Left lung (tissue), 10 donors: ENCODE data around the gene CFAP54. TPM values are rescaled to one million over a fixed set of nuclear protein-coding genes. Genes with fewer than 3 reads are reported as not detected.

Source experiments
- ATAC-seq: fragments of 200-7000 bp; cut with Tn5 transposase; one replicate; pipeline ENCODE4 v1.9.1; 2020; ENCODE audit warnings: moderate library complexity
- DNase-seq, 4 donors: peaks; one replicate each; pipeline ENCODE4 v3.0.0-alpha.2; 2013 to 2020
- H3K27ac ChIP-seq, 2 donors: fragments of 200-600 bp; sonication (generic) in 1 of 2; one replicate each; pipeline versions ENCODE4 v1.5.0 to v1.8.0; 2020 to 2021
- H3K27me3 ChIP-seq, 2 donors: fragments of 200-600 bp; sonication (generic) in 1 of 2; one replicate each; pipeline versions ENCODE4 v1.5.0 to v1.8.0; 2020 to 2021
- H3K36me3 ChIP-seq, 2 donors: fragments of 200-600 bp; sonication (generic) in 1 of 2; one replicate each; pipeline versions ENCODE4 v1.5.0 to v1.8.0; 2020 to 2021
- H3K4me1 ChIP-seq, 2 donors: fragments of 200-600 bp; one replicate each; pipeline ENCODE4 v1.8.0; 2021
- H3K4me3 ChIP-seq, 2 donors: fragments of 200-600 bp; sonication (generic) in 1 of 2; one replicate each; pipeline versions ENCODE4 v1.5.0 to v1.8.0; 2020 to 2021; ENCODE audit warnings: mild to moderate bottlenecking in 1 of 2
- H3K9me3 ChIP-seq, 2 donors: fragments of 200-600 bp; sonication (generic) in 1 of 2; one replicate each; pipeline versions ENCODE4 v1.5.0 to v1.8.0; 2020 to 2021
- intact Hi-C, 2 donors: fragments of 100-400 bp; cut with DNase I; formaldehyde crosslinking; loops; one replicate each; pipeline versions ENCODE4 v1.11.2 to v1.14.2; 2022
- polyA plus RNA-seq, 6 donors: library from polyadenylated mRNA; unstranded; fragments of 120-200 nt; gene quantifications; one replicate each; pipeline ENCODE4 v1.2.1, GENCODE V29; 2013; ENCODE audit not compliant: insufficient read length in 6 of 6
- total RNA-seq, 2 donors: library from RNA; stranded (reverse); fragmentation: NEBNext Ultra II Directional; extraction: Animal tissue kit (Norgen Biotek cat#: 25700); gene quantifications; one replicate each; pipeline ENCODE4 v1.2.1, GENCODE V29; 2021
- TF ChIP-seq, protein P1 (sequence below), 2 donors: fragments of 200-600 bp; sonication (generic) in 1 of 2; IDR thresholded peaks; one replicate each; pipeline versions ENCODE4 v1.5.0 to v1.8.0; 2021; ENCODE audit warnings: antibody characterized with exemption in 2 of 2
- donor health status: DM: no; HTN: yes; CAD: no.
- donor health status: DM: no; HTN: no; CAD: no.

Gene CFAP54
- total and polyA plus RNA-seq, 8 donors = 1.1 to 3.7 (median 2.6) TPM

DNA sequence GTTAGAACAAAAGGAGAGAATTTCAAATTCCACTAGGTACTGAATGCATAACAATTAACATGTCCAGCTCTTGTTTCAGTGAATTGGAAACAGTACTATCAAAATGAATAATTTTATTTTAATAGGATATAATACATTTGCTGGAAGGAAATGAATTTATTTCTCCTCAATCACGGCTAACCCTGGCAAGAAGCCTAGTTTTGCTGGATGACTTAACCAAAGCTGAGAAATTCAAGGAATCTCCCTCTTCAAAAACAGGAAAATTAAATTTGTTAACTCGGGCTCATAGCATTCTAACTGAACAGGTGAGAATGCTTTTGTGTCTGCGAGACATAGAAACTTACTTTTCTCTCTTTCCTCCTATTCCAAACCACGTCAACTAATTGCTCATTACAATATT, 254.2 kb downstream of the CFAP54 start:
- no peaks in the 10 kb centered on the region for H3K27me3 ChIP-seq
- intact Hi-C loops = no loop called here
- no peak overlapping the region for H3K4me3 ChIP-seq
- no peaks in the 10 kb centered on the region for H3K4me1 ChIP-seq
- TF ChIP-seq, protein P1, sequence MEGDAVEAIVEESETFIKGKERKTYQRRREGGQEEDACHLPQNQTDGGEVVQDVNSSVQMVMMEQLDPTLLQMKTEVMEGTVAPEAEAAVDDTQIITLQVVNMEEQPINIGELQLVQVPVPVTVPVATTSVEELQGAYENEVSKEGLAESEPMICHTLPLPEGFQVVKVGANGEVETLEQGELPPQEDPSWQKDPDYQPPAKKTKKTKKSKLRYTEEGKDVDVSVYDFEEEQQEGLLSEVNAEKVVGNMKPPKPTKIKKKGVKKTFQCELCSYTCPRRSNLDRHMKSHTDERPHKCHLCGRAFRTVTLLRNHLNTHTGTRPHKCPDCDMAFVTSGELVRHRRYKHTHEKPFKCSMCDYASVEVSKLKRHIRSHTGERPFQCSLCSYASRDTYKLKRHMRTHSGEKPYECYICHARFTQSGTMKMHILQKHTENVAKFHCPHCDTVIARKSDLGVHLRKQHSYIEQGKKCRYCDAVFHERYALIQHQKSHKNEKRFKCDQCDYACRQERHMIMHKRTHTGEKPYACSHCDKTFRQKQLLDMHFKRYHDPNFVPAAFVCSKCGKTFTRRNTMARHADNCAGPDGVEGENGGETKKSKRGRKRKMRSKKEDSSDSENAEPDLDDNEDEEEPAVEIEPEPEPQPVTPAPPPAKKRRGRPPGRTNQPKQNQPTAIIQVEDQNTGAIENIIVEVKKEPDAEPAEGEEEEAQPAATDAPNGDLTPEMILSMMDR (IDR thresholded peaks at IDR 0.05) = no peak
- DNase-seq (peak in 1 of 4 donors; percentile 8), ATAC-seq (no peak)
- no peak overlapping the region for H3K27ac ChIP-seq
- no peaks in the 10 kb centered on the region for H3K9me3 ChIP-seq
- no peaks in the 10 kb centered on the region for H3K36me3 ChIP-seq

DNA sequence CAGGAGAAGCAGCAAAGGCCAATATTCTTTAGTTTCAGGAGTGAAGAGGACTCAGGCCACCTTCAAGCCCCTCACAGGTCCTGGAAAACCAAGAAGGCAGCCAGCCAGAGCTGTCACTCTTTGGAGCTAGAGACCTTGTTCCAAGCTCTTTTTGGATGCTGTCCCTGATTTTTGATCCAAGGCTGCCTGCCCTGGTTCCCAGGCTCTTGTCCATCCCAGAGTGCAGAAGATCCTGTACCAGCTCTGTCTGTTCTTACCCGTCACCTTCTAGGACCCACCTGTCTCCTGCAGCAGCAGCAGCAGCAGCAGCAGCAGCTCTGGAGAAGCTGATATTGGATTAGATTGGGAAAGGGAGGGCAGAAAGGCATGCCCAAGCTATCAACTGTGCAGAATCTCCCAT, 260.6 kb downstream of the CFAP54 start:
- ATAC-seq (no peak), DNase-seq (no peak)
- H3K27ac ChIP-seq = no peak overlapping the region
- TF ChIP-seq, protein P1 (IDR thresholded peaks at IDR 0.05) = no peak
- no peak overlapping the region for H3K4me3 ChIP-seq
- no peaks in the 10 kb centered on the region for H3K4me1 ChIP-seq
- H3K9me3 ChIP-seq = no peaks in the 10 kb centered on the region
- intact Hi-C loops = no loop called here
- H3K27me3 ChIP-seq = no peaks in the 10 kb centered on the region
- H3K36me3 ChIP-seq = no peaks in the 10 kb centered on the region

GRCh38 chr12:96751626-96752025, 262.2 kb downstream of the CFAP54 start:
- DNase-seq = no peak
- intact Hi-C loops = no loop called here
- no peaks in the 10 kb centered on the region for H3K9me3 ChIP-seq

DNA sequence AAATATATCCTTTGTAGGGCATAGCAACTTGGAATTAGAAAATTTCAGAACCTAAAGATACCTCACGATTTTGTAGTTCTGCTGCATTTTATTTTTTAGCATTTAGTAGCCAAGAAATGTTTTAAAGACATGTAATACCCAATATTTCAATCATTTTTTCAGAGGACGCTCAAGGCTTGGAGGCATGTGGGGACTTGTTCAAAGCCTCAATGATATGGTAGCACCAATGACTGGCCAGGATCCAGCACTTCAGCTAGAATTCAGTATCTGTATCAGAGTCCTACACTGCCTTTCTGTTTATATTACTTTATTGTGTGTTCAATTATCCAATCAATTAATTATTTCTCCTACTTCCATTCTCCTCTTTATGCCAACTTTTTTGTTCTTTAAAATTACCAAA, 262.8 kb downstream of the CFAP54 start:
- intact Hi-C loops = no loop called here
- Histone ChIP-seq H3K36me3 (no peaks in the 10 kb centered on the region), H3K4me1 (no peaks in the 10 kb centered on the region), H3K4me3 (no peak overlapping the region), H3K27me3 (no peaks in the 10 kb centered on the region), H3K27ac (no peak overlapping the region), H3K9me3 (no peaks in the 10 kb centered on the region)
- TF ChIP-seq, protein P1 (IDR thresholded peaks at IDR 0.05) = no peak
- ATAC-seq (no peak), DNase-seq (no peak)

More at GRCh38 chr12:96751626-96752025, 262.2 kb downstream of the CFAP54 start:
- Histone ChIP-seq H3K27me3 (no peaks in the 10 kb centered on the region), H3K27ac (no peak overlapping the region), H3K4me1 (no peaks in the 10 kb centered on the region), H3K36me3 (no peaks in the 10 kb centered on the region), H3K4me3 (no peak overlapping the region)
- TF ChIP-seq, protein P1 (IDR thresholded peaks at IDR 0.05) = no peak
- ATAC-seq = no peak

GRCh38 chr12:96766232-96766631, 276.9 kb downstream of the CFAP54 start:
- DNase-seq (no peak), ATAC-seq (no peak)
- Histone ChIP-seq H3K27ac (no peak overlapping the region), H3K9me3 (no peaks in the 10 kb centered on the region), H3K4me3 (no peak overlapping the region), H3K4me1 (no peaks in the 10 kb centered on the region), H3K36me3 (no peaks in the 10 kb centered on the region), H3K27me3 (no peaks in the 10 kb centered on the region)
- intact Hi-C loops = no loop called here
- TF ChIP-seq, protein P1 (IDR thresholded peaks at IDR 0.05) = no peak
